AG04449 (cell line): ENCODE results near the gene DCN.
A peak's percentile ranks its signal among the peaks of the same experiment; 100 is the strongest.

Experiments
- CTCF ChIA-PET: fragments of 350-600 bp; formaldehyde crosslinking; extraction: SDS; loops from one replicate; lab custom pipeline; 2021; ENCODE audit warnings: antibody characterized with exemption; lab: Yijun Ruan, JAX
- POLR2A ChIA-PET: fragments of 400-600, 350-600 bp; formaldehyde crosslinking; extraction: SDS; loops from one replicate; lab custom pipeline; 2020; ENCODE audit warnings: antibody characterized with exemption, inconsistent platforms; lab: Yijun Ruan, JAX
- DNase-seq: peaks from one replicate; pipeline ENCODE4 v3.0.0-alpha.2; 2010; ENCODE audit warnings: low read depth, low spot score
- H3K4me3 ChIP-seq: 2 replicates; pipeline ENCODE4 v1.5.1; 2011; ENCODE audit warnings: low read depth, mild to moderate bottlenecking, control low read depth, low read length
- TF ChIP-seq, protein P1 (sequence below): IDR thresholded peaks from one replicate; pipeline ENCODE4 v1.5.1; 2011; ENCODE audit warnings: mild to moderate bottlenecking, moderate library complexity, low read length, control low read depth, inconsistent platforms; ENCODE audit not compliant: insufficient read depth; ENCODE audit errors: missing control alignments

DCN gene

DNA sequence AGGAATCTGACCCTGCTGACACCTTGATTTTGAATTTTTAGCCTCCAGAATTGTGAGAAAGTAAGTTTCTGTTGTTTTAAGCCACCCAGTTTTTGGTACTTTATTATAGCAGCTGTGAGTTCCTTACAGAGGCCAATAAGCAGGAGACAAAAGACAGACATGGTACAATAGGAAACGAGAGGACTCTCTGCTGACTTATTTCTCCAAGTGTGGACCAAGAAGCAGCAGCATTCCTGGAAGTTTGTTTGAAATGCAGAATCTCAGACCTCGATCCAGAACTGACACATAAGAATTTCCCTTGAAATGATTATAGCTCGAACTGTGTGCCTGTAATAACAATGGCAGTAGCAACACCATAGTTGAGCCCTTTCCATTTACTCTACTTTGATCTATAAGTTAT, 39.4 kb downstream of the DCN start:
- H3K4me3 ChIP-seq, result no peak overlapping the region
- CTCF ChIA-PET, result interaction anchor here (0.9 to 1.2 kb wide), 2 partner anchors 33 to 210 kb away, joined by 3 to 4 read pairs; no protein-coding TSS in a partner anchor
- POLR2A ChIA-PET, result no interaction called here
- DNase-seq, result no peak
- TF ChIP-seq, protein P1, sequence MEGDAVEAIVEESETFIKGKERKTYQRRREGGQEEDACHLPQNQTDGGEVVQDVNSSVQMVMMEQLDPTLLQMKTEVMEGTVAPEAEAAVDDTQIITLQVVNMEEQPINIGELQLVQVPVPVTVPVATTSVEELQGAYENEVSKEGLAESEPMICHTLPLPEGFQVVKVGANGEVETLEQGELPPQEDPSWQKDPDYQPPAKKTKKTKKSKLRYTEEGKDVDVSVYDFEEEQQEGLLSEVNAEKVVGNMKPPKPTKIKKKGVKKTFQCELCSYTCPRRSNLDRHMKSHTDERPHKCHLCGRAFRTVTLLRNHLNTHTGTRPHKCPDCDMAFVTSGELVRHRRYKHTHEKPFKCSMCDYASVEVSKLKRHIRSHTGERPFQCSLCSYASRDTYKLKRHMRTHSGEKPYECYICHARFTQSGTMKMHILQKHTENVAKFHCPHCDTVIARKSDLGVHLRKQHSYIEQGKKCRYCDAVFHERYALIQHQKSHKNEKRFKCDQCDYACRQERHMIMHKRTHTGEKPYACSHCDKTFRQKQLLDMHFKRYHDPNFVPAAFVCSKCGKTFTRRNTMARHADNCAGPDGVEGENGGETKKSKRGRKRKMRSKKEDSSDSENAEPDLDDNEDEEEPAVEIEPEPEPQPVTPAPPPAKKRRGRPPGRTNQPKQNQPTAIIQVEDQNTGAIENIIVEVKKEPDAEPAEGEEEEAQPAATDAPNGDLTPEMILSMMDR, result no peak

DNA sequence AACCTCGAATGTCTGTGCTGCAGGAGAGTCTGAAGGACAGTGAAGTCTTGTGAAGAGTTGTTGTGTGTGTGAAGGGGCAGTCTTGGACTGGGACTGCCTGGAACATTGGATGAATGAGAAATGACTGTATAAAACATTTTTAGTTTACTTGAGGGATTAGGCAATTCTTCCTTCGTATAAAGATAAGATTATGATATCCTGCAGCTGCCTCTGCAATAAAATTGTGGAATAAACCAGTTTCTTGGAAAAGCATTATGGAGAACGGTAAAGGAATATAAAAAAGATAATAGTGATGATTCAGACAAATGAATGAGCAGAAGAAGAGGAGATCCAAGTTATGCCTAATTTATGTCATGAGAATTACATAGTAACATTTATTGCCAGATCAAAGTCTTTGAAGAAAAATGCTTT, 40.4 kb downstream of the DCN start:
- ChIA-PET CTCF (no interaction called here), POLR2A (no interaction called here)
- no peak overlapping the region for H3K4me3 ChIP-seq
- TF ChIP-seq, protein P1, result no peak
- no peak for DNase-seq

DNA sequence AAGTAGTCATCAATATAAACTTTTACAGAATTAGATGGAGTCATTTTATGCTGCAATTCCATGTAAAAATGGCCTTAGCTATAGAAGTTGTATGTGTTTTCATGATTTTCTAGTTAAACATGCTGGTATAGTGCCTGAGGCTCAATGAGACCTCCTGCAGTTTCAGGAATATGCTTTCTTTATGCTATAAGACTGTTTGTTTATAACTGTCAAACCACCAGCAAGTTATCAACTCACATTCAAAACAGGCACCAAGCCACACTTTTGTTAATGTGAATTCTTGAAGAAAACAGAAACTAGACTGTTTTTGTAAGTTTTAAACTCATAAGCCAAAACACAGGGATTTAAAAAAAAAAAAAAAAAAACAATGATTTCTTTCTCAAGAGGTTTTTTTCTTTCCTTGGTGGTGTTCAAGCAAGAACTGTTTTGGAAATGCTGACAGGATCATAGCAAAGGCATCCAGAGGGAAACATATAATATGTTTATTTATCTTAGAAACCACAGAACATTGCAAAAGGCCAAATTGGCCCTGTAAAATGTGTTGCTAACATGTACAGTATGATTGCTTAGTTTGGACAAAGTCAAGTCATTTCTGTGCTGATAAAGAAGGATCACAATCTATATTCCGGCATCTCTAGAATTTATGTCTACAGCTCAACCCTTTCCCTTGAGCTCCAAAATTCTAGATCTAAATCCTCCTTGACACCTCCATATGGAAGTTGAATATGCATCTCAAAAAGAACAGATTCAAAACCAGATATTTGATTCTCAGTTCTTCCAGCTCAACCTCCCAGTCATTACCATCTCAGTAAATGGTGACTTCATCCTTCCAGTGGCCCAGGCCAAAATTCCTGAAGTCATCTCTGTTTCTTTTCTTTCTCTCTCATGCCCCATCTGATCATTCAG, 42.3 kb downstream of the DCN start:
- TF ChIP-seq, protein P1, result no peak
- H3K4me3 ChIP-seq, result no peak overlapping the region
- CTCF ChIA-PET, result interaction anchor here (1.0 to 4.6 kb wide), 5 partner anchors 30 to 162 kb away, joined by 3 to 16 read pairs (median 3); no protein-coding TSS in a partner anchor
- DNase-seq, result peak; percentile 75
- POLR2A ChIA-PET, result interaction anchor here (0.5 to 0.8 kb wide), 2 partner anchors 42 to 215 kb away, joined by 3 read pairs; no protein-coding TSS in a partner anchor

DNA sequence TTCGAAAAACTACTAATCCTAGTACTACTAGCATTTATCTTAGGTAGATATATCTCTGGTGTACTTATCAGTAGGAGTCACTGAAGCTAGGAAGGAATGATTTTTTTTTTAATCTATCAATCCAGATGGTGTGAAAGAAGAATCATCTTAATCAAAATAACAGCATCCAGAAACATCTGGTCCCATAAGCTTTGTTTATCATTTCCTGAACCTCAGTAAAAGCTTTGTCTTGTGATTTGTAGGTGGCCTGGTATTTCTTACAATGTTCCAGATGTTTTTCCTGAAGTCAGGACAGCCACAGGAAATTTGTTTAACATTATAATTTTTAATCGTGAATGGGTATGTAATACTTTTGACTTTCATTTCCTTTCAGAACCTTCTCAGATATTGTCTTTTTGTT, 43.3 kb downstream of the DCN start:
- CTCF ChIA-PET, result interaction anchor here (1.0 to 4.6 kb wide), 3 partner anchors 38 to 161 kb away, joined by 3 to 16 read pairs (median 5); no protein-coding TSS in a partner anchor

DNA sequence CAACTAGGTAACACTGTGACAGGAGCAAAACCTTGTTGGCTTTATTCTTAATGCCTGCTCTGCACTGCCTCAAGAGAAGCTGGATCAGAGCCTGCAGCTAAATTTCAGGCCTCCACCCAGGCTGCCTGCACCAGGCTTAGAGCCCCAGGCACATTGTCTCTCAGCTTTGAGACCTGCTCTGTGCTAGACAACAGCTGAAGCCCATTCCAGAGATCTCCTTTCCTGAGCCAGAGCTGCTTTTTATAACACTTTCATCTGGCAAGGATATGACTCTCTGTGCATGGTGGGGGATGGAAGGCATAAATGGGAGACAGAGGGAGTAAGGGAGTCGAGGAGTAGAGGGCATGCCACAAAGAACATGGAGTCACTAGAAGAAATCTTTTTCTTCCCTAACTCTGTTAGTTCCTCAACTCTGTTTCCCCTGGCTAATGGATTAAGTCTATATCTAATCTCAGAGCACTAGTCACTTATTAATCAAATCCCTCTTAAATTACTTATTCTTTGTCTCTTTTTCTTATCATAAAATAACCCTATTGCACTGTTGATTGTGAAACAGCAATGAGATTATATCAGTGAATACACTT, 44.2 kb downstream of the DCN start:
- CTCF ChIA-PET, result interaction anchor here (0.6 to 4.6 kb wide), 4 partner anchors 39 to 244 kb away, joined by 3 to 16 read pairs (median 4); no protein-coding TSS in a partner anchor
- POLR2A ChIA-PET, result interaction anchor here (1.0 kb wide), 1 partner anchor 27 kb away, joined by 3 read pairs; the partner anchor contains the start of gene LUM
- DNase-seq, result no peak

More for the DNA sequence above, 43.3 kb downstream of the DCN start:
- TF ChIP-seq, protein P1, result no peak
- POLR2A ChIA-PET, result interaction anchor here (1.0 kb wide), 1 partner anchor 28 kb away, joined by 3 read pairs; the partner anchor contains the start of gene LUM
- DNase-seq, result no peak
- H3K4me3 ChIP-seq, result no peak overlapping the region

More for the DNA sequence above, 44.2 kb downstream of the DCN start:
- H3K4me3 ChIP-seq, result no peak overlapping the region
- TF ChIP-seq, protein P1, result no peak
